NCI-H1930 (cell line): ENCODE results near the gene CACNA1H.

Experiments used
- DNase-seq, 2 experiments: peaks; one replicate each; lab custom pipeline; 2025; lab: John Stamatoyannopoulos, UW

CACNA1H gene

GRCh38 chr16:1158456-1159324 is 5.8 kb downstream of the CACNA1H start:
- DNase-seq = no peak

- DNase-seq = no peak
Measured at GRCh38 chr16:1159325-1159972, 6.5 kb downstream of the CACNA1H start.

GRCh38 chr16:1159973-1160772 is 7.3 kb downstream of the CACNA1H start:
- no peak for DNase-seq

GRCh38 chr16:1160773-1161348 is 8.0 kb downstream of the CACNA1H start:
- no peak for DNase-seq

- DNase-seq = no peak
Measured at GRCh38 chr16:1162701-1163566, 10.0 kb downstream of the CACNA1H start.

- DNase-seq = no peak
Measured at GRCh38 chr16:1163567-1164055, 10.7 kb downstream of the CACNA1H start.

- no peak for DNase-seq
Measured at GRCh38 chr16:1164382-1164781, 11.5 kb downstream of the CACNA1H start.

GRCh38 chr16:1164975-1165374 is 12.1 kb downstream of the CACNA1H start:
- no peak for DNase-seq

GRCh38 chr16:1165511-1165910 is 12.6 kb downstream of the CACNA1H start:
- DNase-seq = no peak

GRCh38 chr16:1167276-1168107 is 14.6 kb downstream of the CACNA1H start:
- DNase-seq = no peak

- DNase-seq = no peak
Measured at GRCh38 chr16:1168837-1169236, 15.9 kb downstream of the CACNA1H start.

GRCh38 chr16:1169285-1170075 is 16.6 kb downstream of the CACNA1H start:
- no peak for DNase-seq

GRCh38 chr16:1170076-1170418 is 17.1 kb downstream of the CACNA1H start:
- DNase-seq = no peak

- DNase-seq = no peak
Measured at GRCh38 chr16:1171001-1171400, 18.1 kb downstream of the CACNA1H start.

- DNase-seq = no peak
Measured at GRCh38 chr16:1171854-1172428, 19.0 kb downstream of the CACNA1H start.

GRCh38 chr16:1172651-1173050 is 19.7 kb downstream of the CACNA1H start:
- no peak for DNase-seq

GRCh38 chr16:1173788-1174451 is 21.0 kb downstream of the CACNA1H start:
- DNase-seq = no peak
